SH-SY5Y (cell line): ENCODE data around the gene SERPINA12.

Source experiments
- GATA2 ChIP-seq: IDR thresholded peaks from 2 replicates; pipeline ENCODE4 v1.6.1; 2011; ENCODE audit warnings: mild to moderate bottlenecking, low read depth, low read length
- GATA3 ChIP-seq: IDR thresholded peaks from 2 replicates; pipeline ENCODE4 v1.6.1; 2011; ENCODE audit warnings: low read depth, mild to moderate bottlenecking, low read length, moderate library complexity

DNA sequence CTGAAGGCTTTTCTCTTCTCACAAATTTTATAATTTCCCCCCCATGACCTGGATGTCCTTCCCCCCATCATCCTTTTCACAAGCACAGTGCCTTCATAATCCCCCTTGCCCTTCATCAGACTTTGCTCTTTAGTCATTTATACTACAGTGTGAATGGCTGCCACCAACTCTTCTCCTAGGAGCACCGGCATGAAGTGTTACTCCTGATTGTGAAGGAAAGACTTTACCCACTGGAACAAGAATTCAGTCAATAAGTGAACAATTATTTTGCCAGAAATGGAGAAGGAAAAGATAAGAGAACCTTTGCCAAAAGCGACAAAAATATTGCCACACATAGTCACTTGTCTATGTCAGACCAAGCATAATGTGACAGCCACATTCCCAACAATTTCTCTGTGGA lies 38.2 kb downstream of the SERPINA12 start:
- TF ChIP-seq GATA2, result no peak
- no peak for TF ChIP-seq GATA3
